Epithelial cell of esophagus (primary cell): ENCODE results near the gene PLD3.

Experiments
- DNase-seq: peaks from one replicate; pipeline ENCODE4 v3.0.0; 2010; ENCODE audit warnings: low read depth
- H3K4me3 ChIP-seq: 2 replicates; pipeline ENCODE4 v1.5.1; 2011; ENCODE audit warnings: mild to moderate bottlenecking, low read length, control low read depth
- TF ChIP-seq, protein P1 (sequence below): IDR thresholded peaks from 2 replicates; pipeline ENCODE4 v1.5.1; 2011; ENCODE audit warnings: low read depth, mild to moderate bottlenecking, low read length, control low read depth, inconsistent platforms; ENCODE audit not compliant: insufficient read depth; ENCODE audit errors: missing control alignments

PLD3 gene

DNA sequence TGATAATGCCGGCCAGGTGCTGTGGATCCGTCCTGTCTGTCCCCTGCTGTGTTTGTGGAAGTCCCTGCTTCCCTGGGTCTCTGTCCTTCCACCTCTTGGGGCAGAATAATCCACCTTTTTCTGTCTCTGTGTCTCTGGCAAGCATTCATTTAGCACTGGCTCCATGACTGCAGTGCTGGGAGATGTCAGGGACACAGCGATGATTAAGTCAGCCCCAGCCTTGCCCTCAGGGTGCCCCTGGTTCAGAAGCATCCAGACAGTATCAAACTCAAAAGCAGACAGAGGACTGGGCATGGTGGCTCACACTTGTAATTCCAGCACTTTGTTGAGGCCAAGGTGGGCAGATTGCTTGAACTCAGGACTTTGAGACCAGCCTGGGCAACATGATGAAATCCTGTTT lies 40.0 kb downstream of the PLD3 start:
- peak; percentile 59 for DNase-seq
- H3K4me3 ChIP-seq = no peak overlapping the region
- TF ChIP-seq, protein P1, sequence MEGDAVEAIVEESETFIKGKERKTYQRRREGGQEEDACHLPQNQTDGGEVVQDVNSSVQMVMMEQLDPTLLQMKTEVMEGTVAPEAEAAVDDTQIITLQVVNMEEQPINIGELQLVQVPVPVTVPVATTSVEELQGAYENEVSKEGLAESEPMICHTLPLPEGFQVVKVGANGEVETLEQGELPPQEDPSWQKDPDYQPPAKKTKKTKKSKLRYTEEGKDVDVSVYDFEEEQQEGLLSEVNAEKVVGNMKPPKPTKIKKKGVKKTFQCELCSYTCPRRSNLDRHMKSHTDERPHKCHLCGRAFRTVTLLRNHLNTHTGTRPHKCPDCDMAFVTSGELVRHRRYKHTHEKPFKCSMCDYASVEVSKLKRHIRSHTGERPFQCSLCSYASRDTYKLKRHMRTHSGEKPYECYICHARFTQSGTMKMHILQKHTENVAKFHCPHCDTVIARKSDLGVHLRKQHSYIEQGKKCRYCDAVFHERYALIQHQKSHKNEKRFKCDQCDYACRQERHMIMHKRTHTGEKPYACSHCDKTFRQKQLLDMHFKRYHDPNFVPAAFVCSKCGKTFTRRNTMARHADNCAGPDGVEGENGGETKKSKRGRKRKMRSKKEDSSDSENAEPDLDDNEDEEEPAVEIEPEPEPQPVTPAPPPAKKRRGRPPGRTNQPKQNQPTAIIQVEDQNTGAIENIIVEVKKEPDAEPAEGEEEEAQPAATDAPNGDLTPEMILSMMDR = no peak

DNA sequence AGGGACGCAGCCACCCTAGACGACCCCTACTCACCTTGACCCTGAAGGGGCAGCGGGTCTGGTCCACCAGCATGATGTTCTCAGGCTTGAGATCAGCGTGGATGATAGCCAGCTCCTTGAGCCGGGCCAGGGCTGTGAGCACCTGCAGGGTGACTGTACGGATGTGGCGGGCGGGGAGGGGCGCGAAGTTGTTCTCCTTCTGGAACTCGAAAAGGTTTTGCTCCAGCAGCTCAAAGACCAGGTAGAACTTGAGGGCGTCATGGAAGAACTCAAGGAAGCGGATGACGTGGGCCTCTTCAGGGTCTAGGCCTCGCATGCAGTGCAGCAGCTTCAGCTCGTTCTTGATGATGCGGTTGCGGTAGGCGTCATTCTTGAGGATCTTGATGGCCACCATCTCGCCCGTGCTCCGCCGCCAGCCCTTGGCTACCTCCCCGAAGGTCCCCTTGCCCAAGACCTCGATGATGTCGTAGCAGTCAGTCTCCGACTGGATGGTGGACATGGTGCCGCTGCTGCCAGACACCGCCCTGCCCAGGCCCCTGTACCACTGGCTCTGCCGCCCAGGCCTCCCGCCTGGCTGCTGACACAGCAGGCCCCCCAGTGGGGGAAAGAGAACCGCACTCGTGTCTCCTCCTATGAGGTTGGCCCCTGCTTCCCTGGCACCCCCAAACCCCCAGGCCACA lies 41.0 kb downstream of the PLD3 start:
- no peak for DNase-seq
- H3K4me3 ChIP-seq = no peak overlapping the region
- TF ChIP-seq, protein P1 = no peak

DNA sequence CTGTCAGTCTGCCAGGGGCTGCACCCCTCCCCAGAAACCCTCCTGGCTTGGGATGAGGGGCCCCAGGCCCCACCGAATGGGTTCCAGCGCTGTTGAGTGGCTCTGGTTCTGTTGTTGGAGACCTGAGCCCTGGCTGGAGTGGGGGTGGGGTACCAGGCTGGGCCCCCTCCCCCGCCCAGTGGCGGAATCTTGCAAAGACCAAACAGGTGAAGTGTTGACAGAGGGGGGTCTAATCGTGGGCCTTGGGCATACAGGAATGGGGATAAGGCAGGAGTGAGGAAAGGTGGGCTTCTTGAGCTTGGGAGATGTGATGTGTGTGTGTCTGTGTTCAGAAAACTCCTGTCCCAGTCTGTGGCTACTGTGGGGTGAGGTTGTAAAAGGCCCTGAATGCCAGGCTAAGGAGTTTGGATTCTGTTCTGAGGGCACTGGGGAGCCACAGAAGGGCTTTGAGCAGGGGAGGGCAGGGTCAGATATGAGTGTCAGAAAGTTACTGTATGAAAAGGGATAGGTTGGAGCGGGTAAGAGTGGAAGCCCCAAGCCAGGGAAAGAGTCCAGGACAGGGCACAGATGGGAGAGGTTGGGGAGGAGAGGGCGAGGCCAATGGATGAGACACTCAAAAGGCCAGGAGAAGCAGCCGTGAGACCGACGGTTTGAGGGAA lies 41.7 kb downstream of the PLD3 start, which contains the start of gene HIPK4:
TSS of gene HIPK4 (minus strand) at position 98 of the 659 bp plus-strand sequence. CDS start 279 bp downstream, outside the sequence.
- TF ChIP-seq, protein P1 = no peak
- no peak for DNase-seq
- no peak within 1 kb of the TSS for H3K4me3 ChIP-seq

DNA sequence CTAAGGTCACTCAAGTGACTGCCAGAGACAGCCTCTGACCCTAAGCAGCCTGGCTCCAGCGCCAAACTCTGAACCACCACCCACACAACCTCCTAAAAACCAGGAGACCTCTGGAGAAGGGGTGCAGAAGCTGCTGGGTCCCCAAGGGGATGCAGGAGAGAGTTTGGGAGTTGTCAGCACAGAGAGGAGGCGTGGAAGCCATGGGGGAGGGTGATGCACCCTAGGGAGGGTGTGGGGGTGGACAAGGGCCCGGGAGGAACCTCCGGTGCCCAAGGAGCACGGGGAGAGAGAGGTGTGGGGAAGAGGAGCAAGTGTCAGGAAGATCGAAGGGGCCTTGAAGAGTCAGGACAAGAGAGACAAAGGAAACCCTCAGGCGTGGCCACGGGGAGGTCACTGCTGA lies 43.6 kb downstream of the PLD3 start:
- TF ChIP-seq, protein P1 = no peak
- H3K4me3 ChIP-seq = no peak overlapping the region
- DNase-seq = no peak

DNA sequence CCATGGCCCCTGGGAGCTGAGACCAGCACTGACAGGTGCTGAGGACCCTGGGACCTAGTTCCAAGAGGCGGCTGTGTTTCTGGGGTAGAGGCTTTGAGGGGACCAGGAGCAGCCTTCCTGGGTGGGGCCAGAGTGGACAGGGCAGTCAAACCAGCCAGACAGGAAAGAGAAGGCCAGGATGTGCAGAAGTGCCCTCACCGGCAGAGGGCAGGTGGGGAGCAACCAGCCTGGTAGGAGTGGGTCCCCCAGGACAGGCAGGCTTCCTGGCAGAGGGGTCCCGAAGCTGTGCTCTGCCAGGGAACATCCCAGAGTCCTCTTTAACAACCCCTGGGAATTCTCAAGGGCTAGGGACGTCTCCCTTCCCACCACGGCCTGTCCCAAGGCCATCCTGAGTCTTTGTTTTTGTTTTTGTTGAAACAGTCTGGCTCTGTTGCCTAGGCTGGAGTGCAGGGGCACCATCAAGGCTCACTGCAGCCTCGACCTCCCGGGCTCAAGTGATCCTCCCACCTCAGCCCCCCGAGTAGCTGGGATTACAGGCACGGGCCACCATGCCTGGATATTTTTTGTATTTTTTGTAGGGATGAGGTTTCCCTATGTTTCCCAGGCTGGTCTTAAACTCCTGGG lies 44.5 kb downstream of the PLD3 start:
- TF ChIP-seq, protein P1 = peak; percentile 68
- DNase-seq = peak; percentile 72

DNA sequence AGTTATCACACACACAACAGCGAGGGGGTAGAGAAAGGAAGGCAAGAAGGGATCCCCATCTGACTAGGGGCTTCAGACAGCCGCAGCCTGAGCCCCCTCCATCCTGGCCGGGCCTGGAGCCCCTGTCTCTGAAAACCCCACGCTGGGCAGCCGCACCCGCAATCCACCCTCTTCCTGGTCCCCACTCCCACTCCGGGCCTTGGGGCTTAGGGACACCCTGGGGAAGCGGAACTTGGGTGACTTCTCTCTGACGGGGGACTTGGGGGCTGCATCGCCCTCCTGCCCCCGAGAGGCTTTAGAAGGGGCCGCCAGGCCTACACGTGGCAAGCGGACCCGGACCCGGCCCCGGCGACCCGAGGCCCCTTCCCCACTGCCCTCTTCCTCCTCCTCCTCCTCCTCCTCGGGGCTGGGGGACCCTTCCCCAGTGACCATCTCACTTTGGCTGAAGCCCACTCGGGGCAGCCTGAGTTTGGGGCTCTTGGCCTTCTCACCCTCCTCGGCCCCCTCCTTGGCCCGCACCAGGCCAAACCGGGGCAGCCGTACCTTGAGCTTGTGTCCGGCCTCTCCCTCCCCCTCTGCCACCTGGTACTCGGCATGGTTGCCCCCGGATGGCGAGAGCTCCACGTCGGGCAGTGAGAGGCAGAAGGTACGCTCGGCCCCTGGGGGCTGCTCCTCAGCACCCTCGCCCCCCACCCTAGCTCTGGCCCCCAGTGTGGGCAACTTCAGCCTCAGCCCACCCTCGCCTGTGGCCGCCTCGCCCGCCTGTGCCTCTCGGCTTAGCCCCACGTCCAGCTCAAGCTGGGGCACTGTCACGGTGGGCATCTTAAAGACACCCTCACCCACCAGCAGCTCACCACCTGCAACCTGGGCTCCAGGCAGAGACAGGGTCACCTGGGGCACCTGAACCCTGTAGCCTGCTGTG lies 45.7 kb downstream of the PLD3 start:
- H3K4me3 ChIP-seq = no peak overlapping the region
- no peak for DNase-seq
- TF ChIP-seq, protein P1 = no peak

More for the DNA sequence above, 44.5 kb downstream of the PLD3 start:
- H3K4me3 ChIP-seq = no peak overlapping the region
